ENCODE results near the gene VSIG8.
"Not testable (repeated sequence)": the region's sequence is repeated elsewhere in the genome, so short reads cannot be mapped to it uniquely, and the experiment has no call there.

VSIG8 gene, protein sequence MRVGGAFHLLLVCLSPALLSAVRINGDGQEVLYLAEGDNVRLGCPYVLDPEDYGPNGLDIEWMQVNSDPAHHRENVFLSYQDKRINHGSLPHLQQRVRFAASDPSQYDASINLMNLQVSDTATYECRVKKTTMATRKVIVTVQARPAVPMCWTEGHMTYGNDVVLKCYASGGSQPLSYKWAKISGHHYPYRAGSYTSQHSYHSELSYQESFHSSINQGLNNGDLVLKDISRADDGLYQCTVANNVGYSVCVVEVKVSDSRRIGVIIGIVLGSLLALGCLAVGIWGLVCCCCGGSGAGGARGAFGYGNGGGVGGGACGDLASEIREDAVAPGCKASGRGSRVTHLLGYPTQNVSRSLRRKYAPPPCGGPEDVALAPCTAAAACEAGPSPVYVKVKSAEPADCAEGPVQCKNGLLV

DNA sequence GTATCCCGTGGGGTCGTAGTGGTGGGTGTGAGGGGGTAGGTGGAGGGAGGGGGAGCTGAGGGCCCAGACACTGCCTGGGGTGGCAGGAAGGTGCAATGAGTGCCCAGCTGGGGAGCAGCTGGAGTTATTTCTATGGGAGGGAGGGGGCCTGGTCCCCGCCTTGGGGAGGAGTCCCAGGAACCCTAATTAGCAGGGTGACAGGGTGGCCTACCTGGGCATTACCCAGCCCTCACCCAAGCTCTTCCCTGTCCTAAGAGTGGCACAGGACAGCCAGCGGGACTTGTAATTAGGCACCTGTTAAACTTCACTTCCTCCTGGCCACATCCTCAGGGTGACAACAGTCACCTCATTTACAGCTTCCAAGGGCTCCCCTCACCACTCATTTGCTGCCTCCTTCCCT, at the start of gene VSIG8:
Gene VSIG8, minus strand, starts transcription at position 101 of the 400 bp plus-strand sequence. CDS start 136 bp downstream, outside the sequence.
- DNase-seq = no peak

DNA sequence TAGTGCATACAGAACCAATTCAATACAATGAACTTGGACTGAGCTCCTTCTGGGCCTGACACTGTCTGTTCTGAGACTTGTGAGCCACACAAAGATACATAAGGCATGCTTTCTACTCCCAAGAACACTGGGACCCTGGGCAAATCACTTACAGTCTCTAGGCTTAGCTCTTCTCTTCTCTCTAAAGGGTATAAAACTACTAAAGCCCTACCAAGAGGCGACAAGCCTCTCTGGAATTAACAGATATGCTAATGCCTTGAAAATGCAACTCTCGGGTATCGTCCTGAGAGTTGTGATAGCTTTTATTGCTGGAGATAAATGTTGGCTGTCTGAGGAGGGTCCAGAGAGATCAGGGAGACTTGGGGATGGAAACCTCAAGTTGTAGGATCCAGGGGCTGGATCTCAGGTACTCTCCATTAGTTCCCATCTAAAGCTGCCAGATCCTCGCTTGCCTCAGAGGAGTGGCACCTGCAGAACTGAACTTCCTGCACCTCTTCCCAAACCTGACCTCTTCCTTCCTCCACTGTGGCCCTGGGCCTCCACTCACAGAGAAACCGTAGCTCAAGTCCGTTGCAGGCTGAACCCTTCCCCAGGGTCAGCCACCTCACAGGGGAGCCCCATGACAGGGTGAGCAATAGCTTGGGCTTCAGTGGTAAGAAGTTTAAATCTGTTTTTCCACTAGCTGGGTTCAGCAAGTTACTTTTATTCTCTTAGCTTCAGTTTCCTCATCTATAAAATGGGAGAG, 49.0 kb upstream of the VSIG8 start:
- no peak for DNase-seq

DNA sequence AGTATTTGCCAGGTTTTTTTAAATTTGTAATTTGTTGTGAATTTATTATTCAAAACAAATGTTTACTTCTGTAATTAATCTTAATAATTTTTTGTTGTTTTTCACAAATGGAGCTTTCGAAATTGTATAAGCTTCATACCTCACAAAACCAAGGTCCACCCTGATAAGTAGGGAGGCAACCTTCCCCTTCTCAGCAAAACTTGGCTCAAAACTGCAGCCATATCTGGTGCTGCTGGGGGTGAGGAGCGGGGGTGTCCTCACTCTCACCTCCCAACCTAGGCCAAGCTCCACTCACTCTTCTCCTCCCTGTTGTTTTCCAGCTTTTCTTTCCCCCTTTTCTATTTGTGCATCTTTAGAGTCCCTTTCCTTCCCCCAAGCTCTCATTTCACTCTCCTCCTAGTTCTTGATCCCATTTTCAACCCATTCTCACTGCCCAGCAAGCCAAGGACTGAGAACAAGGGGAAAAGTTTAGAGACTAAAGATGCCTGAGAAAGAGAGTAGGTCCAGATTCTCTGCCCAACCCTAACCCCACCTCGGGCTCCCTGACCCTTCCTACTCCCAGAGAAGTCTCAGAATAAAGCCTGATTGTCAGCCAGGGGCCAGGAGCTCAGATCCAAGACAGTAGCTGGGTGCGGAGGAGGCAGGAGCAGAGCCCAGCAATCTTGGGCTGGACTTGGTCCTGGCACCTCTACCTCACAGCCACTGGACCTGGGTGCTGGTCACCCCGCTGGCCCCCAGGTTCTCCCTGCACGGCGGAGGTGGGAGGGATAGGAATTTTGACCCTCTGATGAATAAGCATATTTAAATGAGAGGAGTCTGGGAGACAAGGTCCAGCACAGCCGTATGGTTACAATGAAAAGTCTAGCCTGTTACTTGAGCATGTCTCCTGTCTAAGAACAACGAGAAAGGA, 45.8 kb upstream of the VSIG8 start:
- DNase-seq = no peak

DNA sequence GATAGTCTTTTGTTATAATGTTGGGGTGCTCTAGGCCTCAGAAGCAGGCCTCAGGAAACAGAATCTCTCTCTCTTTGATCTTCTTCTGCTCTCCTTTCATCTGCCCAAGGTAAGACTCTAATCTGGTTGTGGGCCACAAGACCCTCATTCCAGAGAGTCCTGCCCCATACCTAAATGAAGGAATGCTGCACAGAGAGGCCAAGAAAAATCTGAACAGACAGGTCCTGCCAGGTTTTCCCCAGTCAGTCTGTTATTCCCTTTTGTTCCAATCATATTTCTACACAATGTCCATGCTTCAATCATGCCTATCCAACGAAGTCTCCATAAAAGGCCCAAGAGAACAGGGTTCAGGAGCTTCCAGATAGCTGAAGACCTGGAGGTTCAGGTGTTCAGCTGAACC, 44.5 kb upstream of the VSIG8 start:
- DNase-seq = no peak

DNA sequence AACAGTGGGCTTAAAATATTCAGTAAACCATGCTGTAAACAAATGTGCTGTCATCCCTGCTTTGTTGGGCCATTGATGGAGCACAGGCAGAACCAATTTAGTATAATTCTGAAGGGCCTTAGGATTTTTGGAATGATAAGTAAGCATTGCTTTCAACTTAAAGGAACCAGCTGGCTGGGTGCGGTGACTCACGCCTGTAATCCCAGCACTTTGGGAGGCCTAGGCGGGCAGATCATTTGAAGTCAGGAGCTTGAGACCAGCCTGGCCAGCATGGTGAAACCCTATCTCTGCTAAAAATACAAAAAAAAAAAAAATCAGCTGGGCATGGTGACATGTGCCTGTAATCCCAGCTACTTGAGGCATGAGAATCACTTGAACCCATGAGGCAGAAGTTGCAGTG, 41.6 kb upstream of the VSIG8 start:
- not testable (repeated sequence) for DNase-seq

DNA sequence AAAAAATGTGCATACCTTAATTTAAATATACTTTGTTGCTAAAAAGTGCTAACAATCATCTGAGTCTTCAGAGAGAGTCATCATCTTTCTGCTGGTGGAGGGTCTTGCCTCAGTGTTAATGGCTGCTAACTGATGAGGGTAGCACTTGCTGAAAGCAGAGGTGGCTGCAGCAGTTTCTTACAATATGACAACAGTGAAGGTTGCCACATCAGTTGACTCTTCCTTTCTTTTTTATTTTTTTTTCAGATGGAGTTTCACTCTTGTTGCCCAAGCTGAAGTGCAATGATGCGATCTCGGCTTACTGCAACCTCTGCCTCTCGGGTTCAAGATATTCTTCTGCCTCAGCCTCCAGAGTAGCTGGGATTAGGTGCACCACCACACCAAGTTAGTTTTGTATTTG, 40.1 kb upstream of the VSIG8 start:
- no peak for DNase-seq

DNA sequence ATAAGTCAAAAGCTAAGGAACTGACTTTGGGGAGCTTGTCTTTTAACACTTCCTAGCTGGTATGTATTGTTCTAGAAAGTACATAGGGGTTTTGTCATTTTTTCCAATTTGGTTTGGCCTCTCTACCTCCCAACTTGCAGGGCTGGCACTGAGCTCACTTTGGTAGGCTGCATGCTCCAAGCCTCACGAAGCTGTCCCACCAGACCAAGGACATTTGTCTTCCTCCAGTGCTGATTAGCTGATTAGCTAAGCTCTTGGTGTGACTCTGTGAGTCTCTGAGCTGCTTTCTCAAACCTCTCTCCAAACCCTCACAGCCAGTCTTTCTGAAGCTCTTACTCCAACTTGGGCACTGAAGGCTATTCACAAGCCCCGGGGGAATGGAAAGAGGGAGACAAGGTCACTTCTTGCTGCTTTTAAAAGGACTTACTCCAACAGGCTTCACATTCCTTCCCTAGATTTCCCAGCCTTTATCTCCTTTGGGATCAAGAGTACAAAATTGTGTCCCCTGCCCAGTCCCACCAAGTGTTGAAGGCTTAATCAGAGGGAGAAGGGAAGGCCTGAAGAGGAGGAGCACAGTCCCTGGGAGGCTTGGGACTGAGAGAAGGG, 38.4 kb upstream of the VSIG8 start:
- DNase-seq = no peak

DNA sequence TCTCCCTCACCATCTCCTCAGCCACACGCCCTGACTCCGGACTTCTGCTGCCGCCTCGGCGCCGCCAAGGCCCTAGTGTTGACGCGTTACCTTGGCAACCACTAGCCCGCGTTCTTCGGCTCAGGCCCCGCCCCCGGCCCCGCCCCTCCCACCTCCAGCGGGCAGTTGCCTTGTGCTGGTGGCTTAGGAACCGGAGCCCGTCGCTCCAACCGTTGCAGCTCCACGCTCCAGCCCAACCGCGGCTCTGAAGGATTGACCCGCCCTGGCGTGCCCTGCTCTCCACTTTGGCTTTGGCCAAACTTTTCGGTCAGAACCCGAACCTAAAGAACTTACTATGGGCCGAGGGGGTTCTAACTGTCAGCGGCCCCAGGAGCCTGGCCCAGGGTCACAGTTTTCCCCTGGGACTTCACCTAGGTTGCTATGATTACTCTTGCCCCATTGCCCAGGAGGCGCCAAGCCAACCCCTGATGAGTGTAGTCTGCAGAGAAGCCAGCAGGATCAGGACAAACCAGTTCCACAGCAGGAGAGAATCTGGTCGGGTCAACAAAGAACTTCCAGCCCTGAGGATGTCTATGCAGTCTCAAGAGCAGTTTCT, 37.7 kb upstream of the VSIG8 start, which contains the start of gene CFAP45:
Gene CFAP45, minus strand, starts transcription at position 80 of the 595 bp plus-strand sequence. Its CDS starts 67 bp downstream, at position 13.
- DNase-seq = no peak

DNA sequence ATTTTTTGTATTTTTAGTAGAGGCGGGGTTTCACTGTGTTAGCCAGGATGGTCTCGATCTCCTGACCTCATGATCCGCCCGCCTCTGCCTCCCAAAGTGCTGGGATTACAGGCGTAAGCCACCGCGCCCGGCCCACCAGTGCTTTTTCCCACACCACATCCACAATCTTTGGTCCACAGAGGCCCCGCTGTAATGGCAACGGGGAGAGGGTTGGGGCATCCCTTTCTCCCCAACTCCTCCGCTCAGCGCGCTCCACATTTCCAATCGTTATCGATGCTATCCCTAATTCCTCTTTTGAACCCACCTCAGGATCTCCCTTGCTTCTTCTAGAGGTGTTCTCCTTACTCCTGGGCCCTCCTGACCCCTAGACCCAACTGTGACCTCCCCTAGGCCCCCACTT, 37.2 kb upstream of the VSIG8 start:
- not testable (repeated sequence) for DNase-seq

DNA sequence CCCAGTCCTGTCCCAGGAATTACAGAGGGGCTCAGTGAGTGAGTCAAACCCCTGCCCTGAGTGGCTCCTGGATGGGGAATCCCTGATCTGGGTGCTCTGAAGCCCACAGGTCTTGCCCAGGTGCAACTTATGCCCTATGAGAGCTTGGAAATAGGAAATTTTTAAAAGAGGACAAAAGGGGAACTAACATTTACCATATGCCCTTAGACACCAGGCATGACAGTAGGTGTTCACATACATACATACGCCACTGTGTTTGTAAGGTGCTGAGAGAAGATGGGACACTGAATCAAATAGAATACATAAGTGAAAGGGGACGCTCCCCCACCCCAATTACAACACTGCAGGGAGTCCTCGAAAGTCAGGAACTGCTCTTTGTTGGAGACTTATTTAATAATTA, 36.1 kb upstream of the VSIG8 start:
- no peak for DNase-seq

DNA sequence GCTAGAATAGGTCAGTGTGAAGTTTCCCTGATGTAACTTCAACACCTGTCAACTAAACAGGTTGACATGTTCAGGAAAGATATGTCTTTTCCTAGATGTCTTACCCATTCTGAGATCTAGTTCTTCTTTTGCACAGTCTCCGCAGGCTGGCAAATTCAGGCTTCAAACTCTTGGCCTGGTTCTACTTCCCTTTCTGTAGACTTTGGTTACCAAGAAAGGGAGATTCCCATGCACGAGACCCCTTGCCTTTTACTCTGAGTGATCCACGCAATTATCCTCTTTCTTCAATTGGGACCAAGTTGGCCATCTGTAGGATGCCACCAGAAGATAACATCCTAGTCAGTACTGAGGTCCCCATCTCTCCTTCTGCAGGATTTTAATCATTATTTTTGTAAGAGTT, 35.5 kb upstream of the VSIG8 start:
- no peak for DNase-seq

DNA sequence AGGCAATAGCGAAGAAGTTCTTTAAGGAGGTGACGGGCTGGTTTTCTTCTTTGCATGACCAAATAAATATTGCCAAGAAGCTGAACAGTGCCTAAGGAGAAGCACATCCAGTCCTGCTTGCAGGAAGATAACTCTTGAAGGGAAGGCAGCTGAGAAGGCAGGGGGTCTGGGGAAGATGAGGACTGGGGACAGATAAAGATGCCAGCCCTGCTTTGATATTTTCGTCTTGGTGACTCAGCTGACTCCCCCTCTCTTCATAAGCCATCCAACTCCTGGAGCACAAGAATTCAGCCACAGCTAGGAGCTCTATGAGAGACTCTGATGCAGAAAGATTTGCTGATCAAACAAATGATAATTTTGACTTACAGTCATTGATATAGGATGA, 34.1 kb upstream of the VSIG8 start:
- DNase-seq = no peak

DNA sequence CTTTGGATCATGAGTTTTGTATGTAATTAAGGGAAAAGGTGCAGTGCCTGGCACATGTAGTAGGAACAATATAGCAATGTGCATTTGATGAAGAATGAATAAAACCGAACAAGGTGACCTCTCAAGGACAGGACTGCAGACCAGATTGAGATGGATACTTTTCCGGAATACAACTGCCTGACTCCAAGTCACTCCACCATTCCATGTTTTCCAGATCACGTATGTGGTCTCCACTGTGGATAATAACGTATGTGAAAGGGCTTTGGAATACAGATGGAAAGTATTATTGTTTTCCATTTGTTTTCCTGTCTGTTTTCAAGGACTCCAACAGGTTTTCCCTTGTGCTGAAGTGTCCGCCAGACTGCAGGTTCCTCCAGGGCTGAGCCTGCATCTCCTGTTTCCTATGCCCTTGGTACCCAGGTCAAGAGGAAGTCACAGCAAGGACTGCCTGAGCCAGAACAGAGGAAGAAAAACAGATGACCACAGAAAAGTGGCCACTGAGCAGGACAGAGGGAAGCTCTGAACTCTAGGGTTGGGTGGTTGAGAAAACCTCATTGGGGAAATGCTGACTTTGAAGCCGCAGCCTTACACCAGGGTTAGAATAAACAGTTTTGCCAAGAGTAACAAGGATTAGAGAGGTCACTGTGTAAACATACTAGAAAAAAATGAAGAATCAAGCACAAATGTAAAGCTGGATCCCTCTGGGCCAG, 33.5 kb upstream of the VSIG8 start:
- DNase-seq = no peak

DNA sequence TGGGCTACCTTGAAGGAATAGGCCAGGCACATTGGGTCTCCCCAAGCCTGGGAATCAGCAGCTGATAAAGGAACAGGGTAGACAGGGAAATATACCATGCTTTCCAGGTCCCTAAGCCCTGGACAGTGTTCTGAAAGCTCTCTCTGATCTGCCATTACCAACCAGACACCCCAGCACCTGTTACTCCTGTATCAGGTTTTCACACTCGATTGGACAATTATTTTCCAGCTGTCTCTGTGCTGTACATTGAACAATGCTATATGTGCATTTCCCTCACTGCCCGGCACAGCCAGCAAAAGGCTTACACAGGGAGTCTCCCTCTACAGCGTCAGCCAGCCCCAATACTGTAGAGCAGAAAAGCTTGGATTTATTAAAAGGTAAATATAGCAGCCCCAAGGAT, 32.8 kb upstream of the VSIG8 start:
- DNase-seq = no peak

DNA sequence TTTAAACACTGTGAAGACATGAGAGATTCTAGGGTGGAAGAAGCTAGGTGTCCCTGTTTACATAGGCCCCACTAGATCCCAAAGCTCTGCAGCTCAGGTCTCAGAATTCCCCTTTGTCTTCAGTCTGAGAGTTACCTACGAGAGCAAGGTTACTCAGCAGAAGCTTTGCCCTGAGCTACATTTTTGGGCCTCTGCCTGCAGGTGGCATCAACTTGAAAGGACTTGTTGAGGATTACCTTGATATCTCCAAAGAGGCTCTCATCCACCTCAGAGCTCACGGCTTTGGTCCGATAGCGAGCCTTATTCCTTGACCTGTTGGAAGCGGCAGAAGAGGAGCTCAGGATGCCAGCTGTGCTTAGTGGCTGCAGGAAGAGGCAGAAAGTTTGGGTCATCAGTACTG, 30.5 kb upstream of the VSIG8 start:
- no peak for DNase-seq

DNA sequence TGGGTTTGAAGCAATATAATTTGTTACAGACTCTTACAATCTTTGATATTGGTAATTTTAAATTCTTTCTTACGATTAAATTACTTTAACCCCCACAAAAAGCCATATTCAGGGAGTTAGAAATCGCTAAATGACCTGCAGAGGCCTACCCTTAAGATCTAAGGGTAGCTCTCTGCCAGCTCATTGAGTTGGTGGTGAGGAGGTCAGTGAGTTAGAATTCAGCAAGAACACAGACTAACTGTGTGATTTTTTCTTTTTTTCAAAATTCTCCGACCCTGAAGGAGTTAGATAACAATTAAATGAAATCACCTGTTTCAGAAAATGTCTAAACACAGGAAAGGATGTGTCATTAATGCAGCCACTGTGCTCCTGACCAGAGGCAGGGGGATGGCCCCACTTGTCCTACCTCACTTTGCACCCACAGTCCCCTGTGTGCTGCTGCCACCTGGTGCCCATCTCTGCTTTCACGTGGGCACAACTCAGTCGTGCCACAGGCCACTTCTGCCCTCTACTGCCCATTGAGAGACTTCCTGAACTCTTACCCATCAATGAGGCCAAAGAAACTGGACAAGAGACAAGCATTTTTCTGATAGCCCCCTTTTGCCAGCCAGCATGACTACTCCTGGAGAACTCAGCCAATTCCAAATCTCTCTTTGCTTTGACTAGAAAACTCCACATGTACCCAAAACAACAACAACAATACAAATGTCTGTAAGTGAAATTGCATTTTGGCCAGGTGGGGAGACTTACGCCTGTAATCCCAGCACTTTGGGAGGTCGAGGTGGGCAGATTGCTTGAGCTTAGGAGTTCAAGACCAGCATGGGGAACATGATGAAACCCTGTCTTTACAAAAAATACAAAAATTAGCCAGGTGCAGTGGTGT, 29.1 kb upstream of the VSIG8 start:
- DNase-seq = peak; percentile 83

DNA sequence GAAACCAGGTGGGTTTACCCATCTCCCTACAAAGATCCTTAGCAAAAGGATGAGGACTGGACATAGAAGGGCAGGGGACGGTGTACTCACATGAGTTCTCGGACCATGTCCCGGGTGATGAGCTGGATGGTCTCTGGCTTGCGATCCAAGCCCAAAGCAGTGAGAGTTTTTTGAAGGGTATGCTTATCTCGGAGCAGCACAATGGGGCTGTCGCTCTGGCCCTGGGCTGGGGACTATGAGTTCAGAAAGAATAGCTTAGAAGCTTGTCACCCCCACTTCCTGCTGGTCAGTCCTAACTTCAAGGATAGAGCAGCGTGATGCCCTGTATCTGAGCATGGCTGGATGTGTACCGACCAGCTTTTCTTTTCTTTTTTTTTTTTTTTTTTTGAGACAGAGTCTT, 27.9 kb upstream of the VSIG8 start:
- DNase-seq = no peak

DNA sequence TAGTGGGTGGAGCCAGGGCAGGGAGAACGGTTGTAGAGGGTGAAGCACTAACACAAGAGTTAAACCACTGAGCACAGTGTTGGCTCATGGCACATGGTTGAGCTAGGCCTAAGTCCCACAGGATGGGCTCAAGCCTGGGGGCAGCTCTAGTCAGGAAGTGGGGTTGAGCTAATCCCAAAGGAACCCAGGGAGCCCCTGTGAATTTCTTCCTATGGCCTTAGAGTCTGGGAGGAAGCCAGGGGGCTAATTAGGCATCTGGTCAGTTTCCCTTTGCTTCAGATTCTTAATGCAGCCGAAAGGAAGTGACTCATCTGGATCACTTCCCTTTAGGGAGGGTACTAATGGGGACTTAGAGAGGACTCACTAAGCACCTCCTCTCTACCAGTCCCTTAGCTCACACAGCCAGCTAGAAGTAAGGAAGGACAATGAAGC, 27.4 kb upstream of the VSIG8 start:
- DNase-seq = no peak

DNA sequence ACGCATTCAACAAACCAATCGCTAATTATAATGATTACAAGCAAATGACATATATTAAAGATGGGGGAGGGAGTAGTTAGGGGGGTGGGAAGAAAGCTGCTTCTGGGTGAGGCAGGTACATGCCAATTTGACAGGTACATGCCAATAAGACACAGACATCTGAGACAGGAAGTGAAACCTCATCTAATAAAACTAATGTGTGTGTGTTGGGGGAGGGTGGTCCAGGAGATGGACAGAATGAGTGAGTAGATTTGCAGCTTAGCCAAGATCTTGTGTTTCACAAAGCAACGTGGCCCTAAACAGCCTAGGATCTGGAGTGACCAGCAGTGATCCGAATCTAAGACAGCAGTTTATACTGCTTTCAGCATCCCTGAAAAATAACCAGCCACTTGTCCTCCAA, 26.7 kb upstream of the VSIG8 start:
- no peak for DNase-seq

DNA sequence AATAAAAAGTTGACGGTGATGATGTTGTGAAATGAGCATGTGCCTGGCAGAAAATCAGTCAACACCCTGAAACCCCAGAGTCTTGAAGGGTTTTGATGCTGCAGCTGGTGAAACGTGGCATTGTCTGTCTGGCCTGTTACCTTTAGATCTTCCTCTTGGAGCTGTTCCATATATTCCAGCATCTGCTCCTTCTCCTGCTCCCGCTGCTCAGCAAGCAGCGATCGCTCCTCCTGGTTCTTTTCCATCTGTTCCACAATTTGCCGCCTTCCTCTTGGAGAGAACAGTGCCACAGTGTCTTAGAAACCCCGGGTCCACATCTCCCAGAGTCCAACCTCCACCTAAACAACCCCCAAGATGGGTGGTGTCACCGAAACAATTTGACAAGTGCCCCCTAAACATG, 21.8 kb upstream of the VSIG8 start:
- DNase-seq = peak; percentile 54

DNA sequence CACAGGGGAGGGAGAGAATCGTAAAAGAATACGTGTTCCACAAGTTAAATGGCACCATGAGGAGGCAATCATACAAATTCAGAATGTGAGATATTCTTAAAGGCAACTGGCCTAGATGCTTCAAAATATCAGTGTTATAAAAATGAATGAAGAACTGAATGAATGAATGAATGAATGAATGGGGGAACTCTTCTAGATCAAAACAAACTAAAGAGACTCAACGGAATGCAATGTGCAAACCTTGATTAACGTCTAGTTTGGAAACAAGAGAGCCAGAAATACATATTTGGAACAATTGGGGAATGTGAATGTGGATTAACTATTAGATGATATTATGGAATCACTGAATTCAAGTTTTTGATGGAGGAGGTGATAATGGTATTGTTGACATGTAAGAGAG, 20.7 kb upstream of the VSIG8 start:
- DNase-seq = no peak
